ENCODE data around the gene CCDC90B.

DNA sequence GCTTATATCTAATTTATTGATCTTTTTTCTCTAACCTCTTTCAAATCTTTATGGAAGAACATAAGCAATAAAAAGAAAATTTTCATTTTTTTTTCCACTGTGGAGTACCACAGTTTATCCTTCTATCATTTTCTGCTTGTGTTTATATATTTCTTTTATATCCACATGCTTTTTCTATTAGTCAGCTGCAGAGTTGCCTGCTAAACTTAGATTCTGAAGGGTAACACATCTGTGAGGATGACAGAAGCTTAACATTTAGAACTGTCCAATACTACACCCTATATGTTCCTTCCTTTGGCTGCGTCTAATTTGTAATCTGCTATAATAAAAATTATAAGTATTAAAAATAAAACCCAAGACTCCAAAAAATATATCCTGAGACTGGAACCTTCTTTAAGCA, 20.8 kb downstream of the CCDC90B start:
- TF ChIP-seq, protein P1, sequence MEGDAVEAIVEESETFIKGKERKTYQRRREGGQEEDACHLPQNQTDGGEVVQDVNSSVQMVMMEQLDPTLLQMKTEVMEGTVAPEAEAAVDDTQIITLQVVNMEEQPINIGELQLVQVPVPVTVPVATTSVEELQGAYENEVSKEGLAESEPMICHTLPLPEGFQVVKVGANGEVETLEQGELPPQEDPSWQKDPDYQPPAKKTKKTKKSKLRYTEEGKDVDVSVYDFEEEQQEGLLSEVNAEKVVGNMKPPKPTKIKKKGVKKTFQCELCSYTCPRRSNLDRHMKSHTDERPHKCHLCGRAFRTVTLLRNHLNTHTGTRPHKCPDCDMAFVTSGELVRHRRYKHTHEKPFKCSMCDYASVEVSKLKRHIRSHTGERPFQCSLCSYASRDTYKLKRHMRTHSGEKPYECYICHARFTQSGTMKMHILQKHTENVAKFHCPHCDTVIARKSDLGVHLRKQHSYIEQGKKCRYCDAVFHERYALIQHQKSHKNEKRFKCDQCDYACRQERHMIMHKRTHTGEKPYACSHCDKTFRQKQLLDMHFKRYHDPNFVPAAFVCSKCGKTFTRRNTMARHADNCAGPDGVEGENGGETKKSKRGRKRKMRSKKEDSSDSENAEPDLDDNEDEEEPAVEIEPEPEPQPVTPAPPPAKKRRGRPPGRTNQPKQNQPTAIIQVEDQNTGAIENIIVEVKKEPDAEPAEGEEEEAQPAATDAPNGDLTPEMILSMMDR (IDR thresholded peaks at IDR 0.05), result no peak
- TF ChIP-seq POLR2AphosphoS5 (IDR thresholded peaks at IDR 0.05) (no peak), POLR2A (IDR thresholded peaks at IDR 0.05) (no peak)
